Astrocyte of the spinal cord (primary cell): ENCODE measurements around the gene CAMKK2.

Source experiments
- DNase-seq: peaks from one replicate; pipeline ENCODE4 v3.0.0; 2011; ENCODE audit warnings: low read depth, low spot score
- H3K4me3 ChIP-seq: 2 replicates; pipeline ENCODE4 v1.5.1; 2011; ENCODE audit warnings: low read depth, mild to moderate bottlenecking, low read length, moderate library complexity
- CTCF ChIP-seq: IDR thresholded peaks from 2 replicates; pipeline ENCODE4 v1.5.1; 2012; ENCODE audit warnings: low read depth, mild to moderate bottlenecking, low read length, inconsistent platforms
- in situ Hi-C: cut with HindIII; loops from 2 replicates; pipeline ENCODE4 v1.10.0; 2017; ENCODE audit warnings: low sequenced_read_pairs

CAMKK2 gene

GRCh38 chr12:121237415-121237814 is 59.1 kb downstream of the CAMKK2 start:
- DNase-seq: no peak
- no peak for TF ChIP-seq CTCF
- no peak overlapping the region for H3K4me3 ChIP-seq
- in situ Hi-C loops: no loop called here

GRCh38 chr12:121236776-121237175 is 59.7 kb downstream of the CAMKK2 start:
- in situ Hi-C loops: no loop called here
- DNase-seq: no peak
- no peak overlapping the region for H3K4me3 ChIP-seq
- no peak for TF ChIP-seq CTCF

- DNase-seq: no peak
- no peak for TF ChIP-seq CTCF
- in situ Hi-C loops: no loop called here
- no peak overlapping the region for H3K4me3 ChIP-seq
Observed at GRCh38 chr12:121233628-121234020, 62.9 kb downstream of the CAMKK2 start.

- TF ChIP-seq CTCF: peak; percentile 10
- H3K4me3 ChIP-seq: no peak overlapping the region
- in situ Hi-C loops: no loop called here
- DNase-seq: no peak
Observed at GRCh38 chr12:121232977-121233627, 63.4 kb downstream of the CAMKK2 start.

- TF ChIP-seq CTCF: no peak
- H3K4me3 ChIP-seq: no peak overlapping the region
- in situ Hi-C loops: no loop called here
- no peak for DNase-seq
Observed at GRCh38 chr12:121232163-121232562, 64.3 kb downstream of the CAMKK2 start.

- in situ Hi-C loops: no loop called here
- no peak overlapping the region for H3K4me3 ChIP-seq
- no peak for TF ChIP-seq CTCF
- no peak for DNase-seq
Observed at GRCh38 chr12:121230538-121230907, 66.0 kb downstream of the CAMKK2 start.
